ENCODE measurements around the gene SNX32.

Gene SNX32

GRCh38 chr11:65833297-65834030, at the start of gene SNX32:
SNX32 (plus strand) TSS chr11:65833963; CDS start chr11:65834066, 103 bp downstream.
- DNase-seq (ENCODE audit: extremely low read depth in 1 of 2, low read depth in 1 of 2) = peak; percentile 82 to 90

GRCh38 chr11:65785319-65786007, 48.3 kb upstream of the SNX32 start:
- no peak for DNase-seq (ENCODE audit: extremely low read depth in 1 of 2, low read depth in 1 of 2)

GRCh38 chr11:65786008-65786785, 47.6 kb upstream of the SNX32 start:
- no peak for DNase-seq (ENCODE audit: extremely low read depth in 1 of 2, low read depth in 1 of 2)

- DNase-seq (ENCODE audit: extremely low read depth in 1 of 2, low read depth in 1 of 2) = no peak
These were observed 46.8 kb upstream of the SNX32 start, which contains the start of gene OVOL1 for GRCh38 chr11:65786786-65787636. OVOL1 (plus strand) TSS chr11:65787063; CDS start chr11:65787374, 311 bp downstream.

- DNase-seq (ENCODE audit: extremely low read depth in 1 of 2, low read depth in 1 of 2) = no peak
These were observed 45.8 kb upstream of the SNX32 start for GRCh38 chr11:65787649-65788622.

GRCh38 chr11:65788821-65789220, 44.9 kb upstream of the SNX32 start:
- no peak for DNase-seq (ENCODE audit: extremely low read depth in 1 of 2, low read depth in 1 of 2)

GRCh38 chr11:65789230-65790103, 44.3 kb upstream of the SNX32 start:
- no peak for DNase-seq (ENCODE audit: extremely low read depth in 1 of 2, low read depth in 1 of 2)

- DNase-seq (ENCODE audit: extremely low read depth in 1 of 2, low read depth in 1 of 2) = no peak
These were observed 43.5 kb upstream of the SNX32 start for GRCh38 chr11:65790104-65790901.

- no peak for DNase-seq (ENCODE audit: extremely low read depth in 1 of 2, low read depth in 1 of 2)
These were observed 42.7 kb upstream of the SNX32 start for GRCh38 chr11:65790902-65791650.

GRCh38 chr11:65791719-65792213, 42.0 kb upstream of the SNX32 start:
- DNase-seq (ENCODE audit: extremely low read depth in 1 of 2, low read depth in 1 of 2) = no peak

GRCh38 chr11:65792456-65792855, 41.3 kb upstream of the SNX32 start:
- no peak for DNase-seq (ENCODE audit: extremely low read depth in 1 of 2, low read depth in 1 of 2)

GRCh38 chr11:65793144-65793581, 40.6 kb upstream of the SNX32 start:
- no peak for DNase-seq (ENCODE audit: extremely low read depth in 1 of 2, low read depth in 1 of 2)

GRCh38 chr11:65793625-65794400, 40.0 kb upstream of the SNX32 start:
- no peak for DNase-seq (ENCODE audit: extremely low read depth in 1 of 2, low read depth in 1 of 2)

GRCh38 chr11:65794570-65795510, 38.9 kb upstream of the SNX32 start:
- no peak for DNase-seq (ENCODE audit: extremely low read depth in 1 of 2, low read depth in 1 of 2)
